HG03039 (cell line): ENCODE measurements around the gene MYOF.
"Not testable (repeated sequence)": the region's sequence is repeated elsewhere in the genome, so short reads cannot be mapped to it uniquely, and the experiment has no call there.

Experiments
- ATAC-seq: cut with Tn5 transposase; IDR thresholded peaks from one replicate; pipeline ENCODE4 v1.9.1; 2021; ENCODE audit warnings: mild to moderate bottlenecking, moderate library complexity; ENCODE audit not compliant: unreplicated experiment

The MYOF gene

GRCh38 chr10:93435621-93436397 is 46.3 kb downstream of the MYOF start:
- ATAC-seq, result no peak

GRCh38 chr10:93434991-93435491 is 47.1 kb downstream of the MYOF start:
- ATAC-seq, result no peak

- ATAC-seq, result no peak
Measured at GRCh38 chr10:93431361-93431760, 50.8 kb downstream of the MYOF start.

- ATAC-seq, result no peak
Measured at GRCh38 chr10:93425861-93426260, 56.3 kb downstream of the MYOF start.

GRCh38 chr10:93422118-93422517 is 60.0 kb downstream of the MYOF start:
- no peak for ATAC-seq

GRCh38 chr10:93420944-93421825 is 60.9 kb downstream of the MYOF start:
- ATAC-seq, result no peak

- ATAC-seq, result no peak
Measured at GRCh38 chr10:93420091-93420490, 62.0 kb downstream of the MYOF start.

GRCh38 chr10:93419016-93419415 is 63.1 kb downstream of the MYOF start:
- not testable (repeated sequence) for ATAC-seq

GRCh38 chr10:93417921-93418320 is 64.2 kb downstream of the MYOF start:
- ATAC-seq, result no peak

- ATAC-seq, result no peak
Measured at GRCh38 chr10:93417266-93417665, 64.9 kb downstream of the MYOF start.

GRCh38 chr10:93416824-93417223 is 65.3 kb downstream of the MYOF start:
- ATAC-seq, result no peak

- no peak for ATAC-seq
Measured at GRCh38 chr10:93415693-93416092, 66.4 kb downstream of the MYOF start.

- no peak for ATAC-seq
Measured at GRCh38 chr10:93413252-93413689, 68.9 kb downstream of the MYOF start.

GRCh38 chr10:93412801-93413200 is 69.3 kb downstream of the MYOF start:
- ATAC-seq, result no peak

- ATAC-seq, result no peak
Measured at GRCh38 chr10:93410697-93411348, 71.3 kb downstream of the MYOF start.

- no peak for ATAC-seq
Measured at GRCh38 chr10:93408783-93409182, 73.4 kb downstream of the MYOF start.

- ATAC-seq, result no peak
Measured at GRCh38 chr10:93406364-93407145, 75.6 kb downstream of the MYOF start.

GRCh38 chr10:93404048-93404354 is 78.1 kb downstream of the MYOF start:
- no peak for ATAC-seq

- ATAC-seq, result no peak
Measured at GRCh38 chr10:93403152-93404047, 78.7 kb downstream of the MYOF start.

GRCh38 chr10:93402192-93402591 is 79.9 kb downstream of the MYOF start:
- no peak for ATAC-seq
